ENCODE data around the gene JAK1.

- no peak for TF ChIP-seq CTCF (IDR thresholded peaks at IDR 0.05; ENCODE audit: insufficient read depth, low read depth, low read length)
- TF ChIP-seq EZH2 (IDR thresholded peaks at IDR 0.05; ENCODE audit: insufficient read depth, low read length) = no peak
These were observed 27.4 kb downstream of the JAK1 start for GRCh38 chr1:64938991-64939390.
